WTC11 (cell line): Measurements from ENCODE around the gene SSH2. TPM values are rescaled to one million over a fixed set of nuclear protein-coding genes. Genes with fewer than 3 reads are reported as not detected.
A peak's percentile ranks its signal among the peaks of the same experiment; 100 is the strongest.
"Not testable (repeated sequence)": the region's sequence is repeated elsewhere in the genome, so short reads cannot be mapped to it uniquely, and the experiment has no call there.

Source experiments
- ATAC-seq: fragments of 200-7000 bp; cut with Tn5 transposase; 2 replicates; pipeline ENCODE4 v1.10.0; 2021; ENCODE audit warnings: mild to moderate bottlenecking, moderate library complexity
- CTCF ChIA-PET: fragments of 300-600 bp; sonication (Branson Sonifier 250); formaldehyde crosslinking; loops from one replicate; lab custom pipeline; 2021; ENCODE audit warnings: antibody characterized with exemption; lab: Charles Lee
- POLR2A ChIA-PET: fragments of 350-600 bp; sonication (Branson Sonifier 250); formaldehyde crosslinking; loops from one replicate; lab custom pipeline; 2021; ENCODE audit warnings: antibody characterized with exemption; lab: Charles Lee
- DNase-seq: peaks from one replicate; pipeline ENCODE4 v3.0.0; 2021; ENCODE audit warnings: low spot score
- H3K27ac Mint-ChIP-seq: 2 replicates; pipeline ENCODE4 v1.8.0; 2021; ENCODE audit warnings: mixed read lengths
- H3K27me3 Mint-ChIP-seq: 2 replicates; pipeline ENCODE4 v1.8.0; 2021; ENCODE audit warnings: low read depth, mild to moderate bottlenecking, moderate library complexity, mixed read lengths
- H3K36me3 Mint-ChIP-seq: 2 replicates; pipeline ENCODE4 v1.8.0; 2021; ENCODE audit warnings: mixed read lengths
- H3K4me1 Mint-ChIP-seq: 2 replicates; pipeline ENCODE4 v1.8.0; 2022; ENCODE audit warnings: mixed read lengths
- H3K4me3 Mint-ChIP-seq: 2 replicates; pipeline ENCODE4 v1.8.0; 2021; ENCODE audit warnings: mild to moderate bottlenecking, moderate library complexity, mixed read lengths
- H3K9me3 Mint-ChIP-seq: 2 replicates; pipeline ENCODE4 v1.8.0; 2021; ENCODE audit warnings: mixed read lengths
- AFF4 ChIP-seq: sonication (generic); formaldehyde crosslinking; IDR thresholded peaks from 2 replicates; pipeline ENCODE4 v1.8.1; 2023; ENCODE audit warnings: mild to moderate bottlenecking, missing genetic modification reagents, borderline replicate concordance
- CREB1 ChIP-seq: sonication (generic); formaldehyde crosslinking; IDR thresholded peaks from 2 replicates; pipeline ENCODE4 v1.8.0; 2023; ENCODE audit warnings: mild to moderate bottlenecking, missing genetic modification reagents
- CTCF ChIP-seq: fragments of 200-600 bp; IDR thresholded peaks from 2 replicates; pipeline ENCODE4 v1.8.0; 2022; ENCODE audit warnings: antibody characterized with exemption
- E2F5 ChIP-seq: sonication (generic); formaldehyde crosslinking; IDR thresholded peaks from 2 replicates; pipeline ENCODE4 v1.8.1; 2022; ENCODE audit warnings: mild to moderate bottlenecking, moderate library complexity, missing genetic modification reagents
- FOXP4 ChIP-seq: sonication (generic); formaldehyde crosslinking; IDR thresholded peaks from 2 replicates; pipeline ENCODE4 v1.8.0; 2022; ENCODE audit warnings: mild to moderate bottlenecking, missing genetic modification reagents
- HMGXB4 ChIP-seq: sonication (generic); formaldehyde crosslinking; IDR thresholded peaks from 2 replicates; pipeline ENCODE4 v1.8.1; 2023; ENCODE audit warnings: mild to moderate bottlenecking, moderate library complexity, missing genetic modification reagents
- MXD4 ChIP-seq: fragments of 250-450 bp; sonication (Bioruptor Pico); IDR thresholded peaks from 2 replicates; pipeline ENCODE4 v1.8.0; 2021; ENCODE audit warnings: mild to moderate bottlenecking, moderate library complexity, borderline replicate concordance
- RELA ChIP-seq: sonication (generic); formaldehyde crosslinking; IDR thresholded peaks from 2 replicates; pipeline ENCODE4 v1.8.1; 2022; ENCODE audit warnings: missing genetic modification reagents, mild to moderate bottlenecking, borderline replicate concordance
- ZNF219 ChIP-seq: sonication (generic); formaldehyde crosslinking; IDR thresholded peaks from 2 replicates; pipeline ENCODE4 v1.8.0; 2023; ENCODE audit warnings: missing genetic modification reagents, mild to moderate bottlenecking, borderline replicate concordance
- total RNA-seq: library from RNA; stranded (reverse); gene quantifications from 3 replicates; pipeline ENCODE4 v1.2.3, GENCODE V29; 2021

Gene SSH2
- total RNA-seq, 1 experiment from 2014 or later = 14.3 TPM

- TF ChIP-seq E2F5 (CRISPR knock-in tag) (no peak), RELA (CRISPR knock-in tag) (no peak)
- TF ChIP-seq, all 79 proteins: peak for 0
Observed at GRCh38 chr17:29782917-29783316, 147.1 kb downstream of the SSH2 start (continued).

GRCh38 chr17:29779812-29780190, 150.2 kb downstream of the SSH2 start:
- not testable (repeated sequence) for H3K27me3 Mint-ChIP-seq

GRCh38 chr17:29778956-29779811, 150.8 kb downstream of the SSH2 start:
- no peaks in the 10 kb centered on the region for H3K4me1 Mint-ChIP-seq
- H3K27ac Mint-ChIP-seq = no peak overlapping the region
- H3K27me3 Mint-ChIP-seq = no peaks in the 10 kb centered on the region
- H3K4me3 Mint-ChIP-seq = no peak overlapping the region
- peak; percentile 79 for ATAC-seq
- CTCF ChIA-PET = interaction anchor here (0.6 to 6.3 kb wide), 43 partner anchors 9 to 655 kb away, joined by 3 to 116 read pairs (median 4); partner anchors contain the start of gene CORO6
- DNase-seq = peak; percentile 63
- no peaks in the 10 kb centered on the region for H3K36me3 Mint-ChIP-seq
- TF ChIP-seq ZNF219 (CRISPR knock-in tag) (no peak), AFF4 (CRISPR knock-in tag) (no peak), CTCF (peak; percentile 70), MXD4 (no peak), HMGXB4 (no peak), FOXP4 (CRISPR knock-in tag) (no peak), CREB1 (CRISPR knock-in tag) (no peak)
- TF ChIP-seq, all 79 proteins: peak for 1
- H3K9me3 Mint-ChIP-seq = no peaks in the 10 kb centered on the region
- POLR2A ChIA-PET = interaction anchor here (0.6 kb wide), 1 partner anchor 61 kb away, joined by 3 read pairs; no protein-coding TSS in a partner anchor

More at GRCh38 chr17:29779812-29780190, 150.2 kb downstream of the SSH2 start:
- H3K9me3 Mint-ChIP-seq, H3K27ac Mint-ChIP-seq, ATAC-seq, H3K4me1 Mint-ChIP-seq, H3K4me3 Mint-ChIP-seq, DNase-seq, H3K36me3 Mint-ChIP-seq: not testable (repeated sequence)
- ChIA-PET POLR2A (interaction anchor here (0.6 kb wide), 1 partner anchor 61 kb away, joined by 3 read pairs; no protein-coding TSS in a partner anchor), CTCF (interaction anchor here (0.6 to 6.3 kb wide), 37 partner anchors 9 to 656 kb away, joined by 3 to 116 read pairs (median 5); partner anchors contain the start of gene CORO6)
